Effector CD8-positive, alpha-beta T cell (primary cell): ENCODE measurements around the gene PFKFB3.
"Not testable (repeated sequence)": the region's sequence is repeated elsewhere in the genome, so short reads cannot be mapped to it uniquely, and the experiment has no call there.

Source experiments
- DNase-seq: peaks from one replicate; lab custom pipeline; 2025; lab: John Stamatoyannopoulos, UW

The PFKFB3 gene

GRCh38 chr10:6178581-6178980 is 24.2 kb upstream of the PFKFB3 start:
- DNase-seq: no peak

GRCh38 chr10:6179078-6179477 is 23.7 kb upstream of the PFKFB3 start:
- no peak for DNase-seq

GRCh38 chr10:6180480-6181110 is 22.1 kb upstream of the PFKFB3 start:
- DNase-seq: no peak

GRCh38 chr10:6181249-6181648 is 21.5 kb upstream of the PFKFB3 start:
- DNase-seq: no peak

GRCh38 chr10:6182454-6183098 is 20.2 kb upstream of the PFKFB3 start:
- no peak for DNase-seq

DNA sequence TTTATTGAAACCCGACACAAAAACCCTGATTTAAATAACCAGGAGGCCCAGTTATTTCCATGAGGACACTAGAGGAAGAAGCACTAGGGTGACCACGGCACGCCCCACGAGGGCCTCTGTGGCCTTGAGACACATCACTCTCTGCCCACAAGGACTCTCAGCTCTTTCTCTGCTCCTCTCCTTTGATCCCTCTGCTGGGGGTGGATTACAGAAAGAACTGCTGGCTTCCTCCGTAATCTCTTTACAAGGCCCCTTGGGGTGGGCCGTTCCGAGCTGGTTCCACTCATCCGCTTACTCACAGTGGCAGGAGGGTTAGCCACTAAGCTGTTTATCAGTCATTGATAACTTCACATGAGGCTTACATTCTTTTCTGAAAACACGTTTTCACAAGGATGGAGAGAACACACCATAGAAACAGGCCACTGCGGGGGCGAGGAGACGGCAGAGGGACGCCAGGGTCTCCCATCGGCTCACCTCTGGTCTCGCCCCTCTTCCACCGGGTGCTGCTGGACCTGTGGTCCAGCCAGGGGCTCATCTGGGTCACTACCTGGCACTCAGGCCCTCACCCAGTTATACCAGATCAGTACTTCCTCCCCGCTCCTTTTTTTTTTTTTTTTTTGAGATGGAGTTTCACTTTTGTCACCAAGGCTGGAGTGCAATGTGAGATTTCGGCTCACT is 17.6 kb upstream of the PFKFB3 start:
- DNase-seq: no peak

DNA sequence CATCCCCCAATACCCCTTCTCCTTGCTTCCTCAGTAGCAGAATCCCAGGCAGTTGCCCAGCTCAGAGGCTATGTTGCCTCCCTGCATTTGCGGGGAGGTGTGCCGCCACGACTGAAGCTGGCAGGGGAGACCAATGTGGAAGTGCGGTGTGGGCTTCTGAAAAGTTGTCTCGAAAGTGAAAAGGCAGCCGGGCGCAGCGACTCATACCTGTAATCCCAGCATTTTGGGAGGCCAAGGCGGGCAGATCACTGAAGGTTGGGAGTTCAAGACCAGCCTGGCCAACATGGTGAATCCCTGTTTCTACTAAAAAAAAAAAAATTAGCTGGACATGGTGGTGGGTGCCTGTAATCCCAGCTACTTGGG is 15.9 kb upstream of the PFKFB3 start:
- DNase-seq: no peak

GRCh38 chr10:6187278-6187677 is 15.5 kb upstream of the PFKFB3 start:
- DNase-seq: no peak

DNA sequence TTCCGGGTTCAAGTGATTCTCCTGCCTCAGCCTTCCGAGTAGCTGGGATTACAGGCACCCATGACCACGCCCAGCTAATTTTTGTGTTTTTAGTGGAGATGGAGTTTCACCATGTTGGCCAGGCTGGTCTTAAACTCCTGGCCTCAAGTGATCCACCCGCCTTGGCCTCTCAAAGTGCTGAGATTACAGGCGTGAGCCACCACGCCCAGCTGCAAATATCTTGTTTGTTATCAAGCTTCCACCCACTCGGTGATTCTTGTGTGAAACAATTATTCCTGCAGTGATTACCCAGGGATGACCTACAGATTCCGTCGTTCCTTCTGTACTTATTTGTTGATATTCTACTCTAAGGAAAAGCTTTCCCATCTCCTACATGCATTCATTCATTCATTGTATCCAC is 12.7 kb upstream of the PFKFB3 start:
- not testable (repeated sequence) for DNase-seq

DNA sequence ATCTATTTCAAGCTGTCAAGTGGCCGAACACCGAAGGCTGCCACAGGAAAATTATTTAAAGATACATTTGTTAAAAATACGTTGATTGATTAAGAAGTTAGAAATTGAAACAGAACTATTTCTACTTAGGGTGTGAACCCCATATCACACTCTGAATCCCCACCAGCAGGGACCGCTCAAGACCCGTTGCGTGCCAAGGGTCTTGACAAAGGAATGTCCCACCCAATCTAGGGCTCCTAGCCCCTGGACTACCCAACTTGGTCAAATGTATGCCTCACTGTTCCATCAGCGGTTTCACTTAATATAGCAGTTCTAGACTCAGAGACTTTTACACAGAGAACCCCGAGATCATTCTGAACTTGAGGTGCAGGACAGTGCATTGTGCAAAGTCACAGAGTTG is 11.6 kb upstream of the PFKFB3 start:
- DNase-seq: no peak

DNA sequence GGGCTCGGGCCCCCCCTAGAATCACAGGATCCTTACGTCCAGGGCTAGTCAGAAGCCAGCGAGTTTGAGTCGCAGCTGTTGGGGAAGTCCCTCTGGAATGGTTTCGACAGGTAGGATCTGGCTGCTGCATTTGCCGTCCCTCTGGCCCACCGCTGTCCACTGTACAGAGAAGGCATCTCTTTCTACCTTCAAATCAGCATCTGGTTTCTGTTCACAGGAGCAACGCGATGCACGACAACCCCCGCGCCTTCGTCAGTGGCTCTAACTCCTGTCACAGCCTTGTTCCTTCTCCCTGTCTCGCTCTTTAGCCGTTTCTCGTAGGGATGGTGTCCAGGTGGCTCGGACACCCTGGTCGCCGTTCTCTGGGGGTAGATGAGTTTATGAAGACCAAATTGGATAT is 11.2 kb upstream of the PFKFB3 start:
- no peak for DNase-seq

DNA sequence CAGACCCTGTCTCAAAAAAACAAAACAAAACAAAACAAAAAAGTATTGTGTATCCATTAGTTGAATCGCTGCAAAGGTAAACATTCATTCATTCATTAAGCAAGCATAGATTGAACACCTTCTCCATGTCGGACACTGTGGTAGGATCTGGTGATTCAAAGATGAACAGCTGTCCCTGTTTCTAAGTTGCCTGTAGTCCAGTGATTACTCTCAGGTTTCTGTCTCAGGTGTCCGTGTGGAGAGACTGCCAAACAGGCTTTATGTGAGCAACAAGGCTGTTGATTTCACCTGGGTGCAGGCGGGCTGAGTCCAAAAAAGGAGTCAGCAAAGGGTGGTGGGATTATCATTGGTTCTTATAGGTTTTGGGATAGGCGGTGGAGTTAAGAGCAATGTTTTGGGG is 9.4 kb upstream of the PFKFB3 start:
- not testable (repeated sequence) for DNase-seq

DNA sequence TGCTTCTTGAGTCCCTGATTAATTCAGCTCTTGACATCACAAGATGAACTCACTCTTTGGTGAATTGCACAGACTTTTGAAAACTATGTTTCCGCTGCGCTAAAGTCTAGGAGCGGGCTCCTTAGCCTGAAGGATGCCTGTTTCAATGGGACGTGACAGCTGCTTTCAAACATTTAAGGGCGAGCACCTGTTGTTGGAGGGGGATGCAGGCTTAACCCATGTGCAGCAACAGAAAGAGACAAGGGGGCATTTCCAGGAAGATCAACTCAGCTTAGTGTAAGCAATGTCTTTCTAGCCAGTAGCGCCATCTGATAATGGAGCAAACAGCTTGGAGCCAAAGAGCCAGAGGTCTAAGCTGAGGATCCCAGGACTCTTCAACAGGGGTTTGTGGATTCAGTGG is 8.4 kb upstream of the PFKFB3 start:
- no peak for DNase-seq

DNA sequence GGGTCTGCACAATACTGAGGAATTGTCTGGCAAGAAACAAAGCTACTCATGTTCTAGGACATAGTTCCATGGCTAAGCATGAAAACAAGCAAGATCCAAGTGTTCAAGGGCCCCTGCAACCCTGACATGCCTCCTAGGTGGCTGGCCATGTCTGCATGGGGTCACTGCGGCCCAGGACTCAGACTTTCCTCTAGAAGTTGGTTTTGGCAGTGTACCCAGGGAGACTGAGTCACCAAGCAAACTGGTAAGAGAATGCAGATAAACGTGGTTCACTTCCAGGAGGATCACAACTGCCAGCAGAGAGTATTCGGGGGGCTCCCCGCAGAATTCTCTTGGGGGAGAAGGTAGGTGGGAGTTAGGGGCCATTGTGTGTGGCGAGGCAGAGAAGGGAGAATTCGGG is 7.4 kb upstream of the PFKFB3 start:
- DNase-seq: no peak

DNA sequence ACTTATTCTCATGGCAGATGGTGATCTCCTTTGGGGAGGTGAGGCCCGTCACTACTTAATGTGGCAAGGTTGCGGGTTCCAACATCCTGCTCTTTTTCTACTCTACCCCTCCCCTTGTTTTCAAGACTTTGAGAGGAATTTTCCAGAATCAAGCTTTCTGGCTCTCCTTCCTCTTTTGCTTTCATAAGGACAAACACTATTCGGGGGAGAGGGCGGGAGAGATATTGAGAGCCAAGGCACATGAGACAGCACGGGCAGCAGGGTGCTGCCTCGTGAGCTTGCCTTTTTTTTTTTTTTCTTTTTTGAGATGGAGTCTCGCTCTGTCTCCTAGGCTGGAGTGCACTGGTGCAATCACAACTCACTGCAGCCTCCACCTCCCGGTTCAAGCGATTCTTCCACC is 6.9 kb upstream of the PFKFB3 start:
- no peak for DNase-seq

- DNase-seq: not testable (repeated sequence)
Measured at GRCh38 chr10:6196524-6196923, 6.2 kb upstream of the PFKFB3 start.

- DNase-seq: no peak
Measured at GRCh38 chr10:6197321-6197720, 5.4 kb upstream of the PFKFB3 start.

- DNase-seq: no peak
Measured at GRCh38 chr10:6198171-6198570, 4.6 kb upstream of the PFKFB3 start.

GRCh38 chr10:6199131-6199733 is 3.5 kb upstream of the PFKFB3 start:
- no peak for DNase-seq

DNA sequence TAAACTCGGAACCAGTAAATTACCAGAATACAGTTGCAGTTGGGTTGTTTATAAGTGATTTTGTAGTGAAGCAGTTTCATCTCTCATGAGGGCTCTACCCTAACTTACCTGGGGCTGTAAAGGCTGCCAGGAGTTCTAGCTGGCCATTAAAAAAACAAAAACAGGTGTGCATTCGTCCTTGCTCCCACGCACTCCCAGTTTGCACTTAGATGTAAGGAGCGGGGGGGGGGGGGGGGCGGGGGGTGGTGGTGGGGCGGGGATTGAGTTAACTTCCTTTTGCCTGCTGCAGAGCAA is 2.3 kb upstream of the PFKFB3 start:
- DNase-seq: no peak

GRCh38 chr10:6200734-6201515 is 1.8 kb upstream of the PFKFB3 start:
- DNase-seq: peak; percentile 44

- peak; percentile 58 for DNase-seq
Measured at GRCh38 chr10:6201516-6201975, 1.2 kb upstream of the PFKFB3 start.
